Erythroblast (primary cell): ENCODE results near the gene C5AR2.
"Not testable (repeated sequence)": the region's sequence is repeated elsewhere in the genome, so short reads cannot be mapped to it uniquely, and the experiment has no call there.

ENCODE experiments used
- DNase-seq, 2 experiments: peaks; one replicate each; lab custom pipeline; 2025; lab: John Stamatoyannopoulos, UW
- GATA1 ChIP-seq: IDR thresholded peaks from 2 replicates; pipeline ENCODE4 v1.6.1; 2011; ENCODE audit warnings: low read depth, mild to moderate bottlenecking, control low read depth, low read length, moderate library complexity
- POLR2A ChIP-seq: IDR thresholded peaks from 2 replicates; pipeline ENCODE4 v1.6.1; 2011; ENCODE audit warnings: mild to moderate bottlenecking, low read length

Gene C5AR2

GRCh38 chr19:47377801-47378200 lies 45.8 kb downstream of the C5AR2 start:
- TF ChIP-seq POLR2A (no peak), GATA1 (no peak)
- no peak for DNase-seq

GRCh38 chr19:47378246-47378645 lies 46.3 kb downstream of the C5AR2 start:
- TF ChIP-seq GATA1 (no peak), POLR2A (no peak)
- DNase-seq, result no peak

GRCh38 chr19:47379381-47379938 lies 47.5 kb downstream of the C5AR2 start:
- DNase-seq, result no peak
- TF ChIP-seq POLR2A (no peak), GATA1 (no peak)

- DNase-seq, result no peak
- TF ChIP-seq POLR2A (no peak), GATA1 (no peak)
Observed at GRCh38 chr19:47380559-47380958, 48.6 kb downstream of the C5AR2 start.

GRCh38 chr19:47381121-47381520 lies 49.1 kb downstream of the C5AR2 start:
- no peak for DNase-seq
- no peak for TF ChIP-seq GATA1
- TF ChIP-seq POLR2A, result no peak

- no peak for DNase-seq
- no peak for TF ChIP-seq POLR2A
- no peak for TF ChIP-seq GATA1
Observed at GRCh38 chr19:47381653-47382279, 49.8 kb downstream of the C5AR2 start.

GRCh38 chr19:47383890-47384289 lies 51.9 kb downstream of the C5AR2 start:
- DNase-seq, result not testable (repeated sequence)

GRCh38 chr19:47384533-47384932 lies 52.6 kb downstream of the C5AR2 start:
- not testable (repeated sequence) for DNase-seq

- DNase-seq, result not testable (repeated sequence)
Observed at GRCh38 chr19:47386582-47386981, 54.6 kb downstream of the C5AR2 start.

- DNase-seq, result not testable (repeated sequence)
Observed at GRCh38 chr19:47387623-47388022, 55.6 kb downstream of the C5AR2 start.

GRCh38 chr19:47388721-47389120 lies 56.7 kb downstream of the C5AR2 start:
- peak in 1 of 2 experiments; percentile 26 for DNase-seq

GRCh38 chr19:47389150-47389556 lies 57.2 kb downstream of the C5AR2 start:
- TF ChIP-seq GATA1 (no peak), POLR2A (no peak)
- DNase-seq, result no peak

- TF ChIP-seq POLR2A (no peak), GATA1 (no peak)
- DNase-seq, result no peak
Observed at GRCh38 chr19:47390533-47391488, 58.8 kb downstream of the C5AR2 start.

GRCh38 chr19:47391510-47392223 lies 59.7 kb downstream of the C5AR2 start:
- TF ChIP-seq POLR2A, result no peak
- TF ChIP-seq GATA1, result no peak
- DNase-seq, result peak; percentile 75 to 90
